NT2/D1 (cell line): ENCODE results near the gene RPL13.

ENCODE experiments used
- SUZ12 ChIP-seq: IDR thresholded peaks from 2 replicates; pipeline ENCODE4 v1.6.1; 2011; ENCODE audit not compliant: insufficient read length, insufficient read depth; ENCODE audit errors: extremely low read depth
- YY1 ChIP-seq: IDR thresholded peaks from 2 replicates; pipeline ENCODE4 v1.6.1; 2011; ENCODE audit not compliant: insufficient read length, insufficient read depth
- ZNF274 ChIP-seq: IDR thresholded peaks from 2 replicates; pipeline ENCODE4 v1.6.1; 2011; ENCODE audit warnings: mild to moderate bottlenecking, low read depth, low read length

DNA sequence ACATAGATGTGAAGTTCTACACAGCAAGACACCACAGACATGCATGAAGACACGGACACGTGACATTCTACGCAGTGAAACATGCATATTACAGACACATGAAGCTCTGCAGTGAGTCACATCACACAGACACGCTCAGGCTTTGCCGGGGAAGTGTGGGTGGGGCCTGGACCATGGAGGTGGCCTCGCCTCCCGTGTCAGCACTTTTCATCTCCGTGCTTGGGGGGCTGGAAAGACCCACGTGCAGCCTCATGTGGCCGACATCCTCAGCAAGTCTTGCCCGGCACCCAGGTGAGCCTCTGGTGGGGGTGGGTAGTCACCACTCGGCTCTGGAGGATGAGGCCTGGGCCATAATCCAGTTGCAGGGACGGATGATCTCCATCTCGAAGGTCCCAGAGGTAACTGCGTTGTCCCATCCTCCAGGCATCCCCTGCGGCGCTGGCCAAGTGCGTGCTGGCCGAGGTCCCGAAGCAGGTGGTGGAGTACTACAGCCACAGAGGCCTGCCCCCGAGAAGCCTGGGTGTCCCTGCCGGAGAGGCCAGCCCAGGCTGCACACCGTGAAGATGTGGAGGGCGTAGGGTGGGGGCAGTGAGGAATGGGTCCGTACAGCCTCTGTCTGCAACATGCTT, 35.7 kb downstream of the RPL13 start:
- no peak for TF ChIP-seq ZNF274
- no peak for TF ChIP-seq YY1
- TF ChIP-seq SUZ12: no peak
